HG02938 (cell line): ENCODE measurements around the gene CLBA1.

Experiments
- ATAC-seq: cut with Tn5 transposase; IDR thresholded peaks from one replicate; pipeline ENCODE4 v1.9.1; 2021; ENCODE audit warnings: mild to moderate bottlenecking, moderate library complexity; ENCODE audit not compliant: unreplicated experiment

The CLBA1 gene

DNA sequence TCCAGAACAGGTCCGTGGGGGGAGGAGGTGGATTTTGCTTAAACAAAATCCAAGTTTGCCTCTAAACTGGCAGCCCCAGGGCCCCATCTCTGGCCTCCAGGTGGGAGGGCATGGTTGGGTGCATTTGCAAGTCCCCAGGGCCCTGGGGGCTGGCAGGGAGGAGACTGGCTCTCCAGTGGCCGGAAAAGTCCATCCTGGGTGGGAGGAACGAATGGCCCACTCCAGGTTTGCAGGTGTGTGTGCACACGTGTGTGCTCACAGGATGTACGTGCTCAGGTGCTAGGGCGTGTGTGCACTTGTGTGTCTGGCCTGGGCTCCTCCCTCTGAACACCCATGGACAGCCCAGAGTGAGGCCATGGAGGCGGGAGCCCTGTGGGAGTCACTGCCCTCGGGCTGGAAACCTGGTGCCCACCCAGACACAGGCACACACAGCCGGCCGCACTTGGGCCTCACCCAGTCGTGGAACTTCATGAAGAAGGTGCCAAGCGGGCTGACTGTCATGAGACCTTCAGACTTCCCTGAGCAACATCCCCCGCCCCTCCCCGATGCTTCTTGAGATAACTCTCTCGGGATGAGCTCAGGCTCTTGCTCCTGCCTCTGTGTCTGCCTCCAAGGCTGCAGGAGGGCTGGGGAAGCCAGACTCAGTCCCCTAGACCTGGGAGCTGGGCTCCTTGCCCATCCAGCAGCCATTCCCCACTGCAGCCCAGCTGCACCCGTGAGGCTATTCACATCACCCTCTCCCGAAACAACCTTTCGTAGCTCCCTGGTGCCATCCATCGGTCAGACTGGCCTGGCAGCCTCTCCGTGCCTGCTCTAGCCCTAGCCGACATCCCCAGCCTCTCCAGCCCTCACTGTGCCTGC is 16.8 kb upstream of the CLBA1 start:
- ATAC-seq, result no peak

DNA sequence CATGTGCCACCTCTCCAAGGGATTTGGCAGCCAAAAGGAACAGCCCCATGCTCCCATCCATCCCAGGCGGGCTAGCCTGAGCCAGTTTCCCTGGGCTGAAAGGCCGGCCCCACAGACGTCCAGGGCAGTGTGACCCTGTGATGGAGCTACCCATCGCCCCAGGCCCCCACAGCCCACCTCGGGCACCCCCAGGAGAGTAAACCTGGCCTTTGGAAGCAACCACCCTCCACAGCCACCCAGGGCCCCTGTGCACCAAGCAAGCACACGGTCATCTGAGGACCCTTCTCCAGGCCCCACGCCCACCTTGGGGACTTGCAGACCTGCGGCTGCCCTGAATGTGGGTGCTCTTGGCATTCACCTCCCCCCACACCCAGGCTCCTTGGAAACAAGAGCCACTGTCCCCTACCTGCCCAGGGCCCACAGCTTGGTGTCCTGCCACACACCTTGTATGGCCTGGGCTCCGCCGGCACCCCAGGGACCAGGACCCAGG is 15.8 kb upstream of the CLBA1 start:
- no peak for ATAC-seq

DNA sequence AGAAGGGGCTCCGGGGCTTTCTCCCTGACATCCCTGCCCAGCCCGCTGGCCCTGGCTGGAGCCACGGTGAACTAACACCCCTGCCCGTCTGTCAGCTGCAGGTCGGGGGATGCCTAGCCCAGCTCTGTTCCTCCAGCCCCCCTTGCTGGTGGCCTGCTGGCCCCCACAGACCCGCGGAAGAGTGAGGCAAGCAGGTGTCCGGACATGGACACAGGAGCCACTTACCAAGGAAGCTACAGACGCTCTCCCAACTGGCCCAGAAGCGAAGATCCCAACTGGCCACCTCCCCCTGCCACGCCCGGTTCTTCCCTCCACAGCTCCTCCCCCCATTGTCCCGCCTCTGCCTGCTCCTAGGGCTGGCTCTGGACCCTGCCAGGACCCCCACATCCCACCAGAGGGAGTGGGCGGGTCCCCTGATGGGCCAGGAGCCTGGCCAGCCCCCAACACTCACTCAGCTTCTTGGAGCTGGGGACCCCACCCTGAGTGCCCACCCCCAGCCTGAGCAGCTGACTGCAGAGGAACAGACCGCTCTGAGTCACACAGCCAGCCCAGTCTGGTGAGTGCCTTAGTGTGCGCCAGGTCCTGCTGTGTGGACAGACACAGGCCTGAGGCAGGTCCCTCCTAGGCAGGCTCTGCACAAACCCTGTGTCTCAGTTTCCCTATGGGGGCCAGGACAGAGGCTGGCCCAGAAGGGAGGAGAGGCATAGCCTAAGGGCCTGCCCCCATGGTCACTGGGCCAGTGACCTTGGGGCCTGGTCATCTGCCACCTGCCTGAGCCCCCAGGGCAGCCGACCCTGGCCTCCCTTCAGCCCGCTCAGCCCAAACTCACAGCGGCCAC is 15.1 kb upstream of the CLBA1 start:
- no peak for ATAC-seq

DNA sequence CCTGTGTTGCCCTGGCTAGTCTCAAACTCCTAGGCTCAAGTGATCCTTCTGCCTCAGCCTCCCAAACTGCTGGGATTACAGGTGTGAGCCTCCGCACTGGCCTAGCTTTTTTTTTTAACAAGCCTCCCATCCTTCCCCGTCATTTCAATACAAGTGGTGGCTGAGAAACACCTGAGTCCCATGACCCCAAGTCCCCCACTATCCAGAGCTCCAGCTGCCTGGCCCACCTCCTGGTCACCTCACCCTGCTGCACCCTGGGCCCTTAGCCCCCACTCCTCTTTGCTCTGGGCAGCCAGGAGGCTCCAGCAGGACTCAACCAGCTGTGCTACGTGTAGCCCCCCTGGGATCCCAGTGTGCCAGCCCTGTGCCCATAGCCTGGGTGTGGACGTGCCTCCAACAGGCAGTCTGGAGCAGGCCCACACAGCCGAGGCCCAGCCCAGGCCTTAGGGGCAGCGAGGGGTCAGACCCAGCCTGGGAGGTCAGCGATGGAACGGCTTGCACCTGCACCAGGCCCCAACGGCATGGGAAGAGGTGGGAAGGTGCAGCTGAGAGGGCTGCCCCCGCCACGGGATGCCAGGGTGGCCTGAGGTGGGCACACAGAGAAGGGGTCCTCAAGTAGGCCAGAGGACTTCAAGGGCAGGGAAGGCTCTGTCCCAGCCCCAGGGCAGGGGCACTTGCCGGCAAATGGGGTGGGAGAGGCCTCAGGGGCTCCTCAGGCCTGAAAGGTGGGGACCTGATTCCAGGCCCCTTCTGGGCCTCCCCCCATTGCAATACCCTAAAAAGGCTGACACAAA is 13.9 kb upstream of the CLBA1 start:
- ATAC-seq, result no peak

DNA sequence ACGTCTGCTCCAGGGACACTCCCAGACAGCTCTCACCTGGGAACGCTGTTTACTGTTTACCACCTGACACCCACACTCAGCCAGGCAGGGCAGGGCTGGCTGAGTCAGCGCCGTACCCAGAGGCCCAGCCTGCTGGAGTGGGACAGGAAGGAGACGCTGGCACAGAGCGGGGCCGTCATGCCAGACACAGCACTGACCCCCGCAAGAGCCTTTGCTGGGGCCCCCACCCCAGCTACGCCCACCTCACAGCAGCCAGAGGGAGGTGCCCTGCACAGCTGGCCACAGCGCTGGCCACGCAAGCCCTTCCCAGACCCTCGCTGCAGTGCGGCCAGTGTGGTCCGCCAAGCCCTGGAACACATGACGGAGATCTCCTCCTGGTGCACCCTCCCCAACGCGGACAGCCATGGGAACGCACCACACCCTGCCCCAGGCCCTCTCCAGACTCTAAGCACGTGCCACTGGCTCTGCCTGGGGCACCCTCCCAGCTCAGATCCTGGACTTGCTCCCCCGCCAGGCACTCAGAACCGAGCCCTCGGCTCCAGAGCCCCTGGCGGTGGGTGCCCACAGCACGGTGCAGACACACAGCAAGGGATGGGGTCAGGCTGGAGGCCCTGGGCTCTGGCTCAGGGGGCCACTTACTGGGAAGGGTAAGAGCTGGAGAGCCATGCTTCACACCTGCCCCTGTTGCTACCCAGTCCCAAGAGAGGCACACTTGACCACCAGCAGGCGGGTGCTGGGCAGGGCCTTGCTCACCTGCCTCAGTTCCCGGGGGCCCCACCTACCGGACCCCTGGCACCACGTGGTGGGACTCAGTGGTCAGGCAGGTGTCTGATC is 13.1 kb upstream of the CLBA1 start:
- no peak for ATAC-seq

DNA sequence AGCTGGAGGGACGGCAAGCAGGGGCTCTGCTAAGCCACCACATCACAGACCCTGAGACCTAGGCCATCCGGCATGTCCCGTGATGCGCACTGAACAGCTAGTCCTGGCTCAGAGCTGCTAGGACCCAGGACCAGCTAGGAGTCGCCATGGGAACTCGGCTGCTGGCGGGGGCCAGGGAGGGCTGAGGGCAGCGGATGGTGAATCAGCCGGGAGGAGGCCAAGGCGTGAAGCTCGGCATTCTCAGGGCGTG is 12.5 kb upstream of the CLBA1 start:
- ATAC-seq, result no peak

DNA sequence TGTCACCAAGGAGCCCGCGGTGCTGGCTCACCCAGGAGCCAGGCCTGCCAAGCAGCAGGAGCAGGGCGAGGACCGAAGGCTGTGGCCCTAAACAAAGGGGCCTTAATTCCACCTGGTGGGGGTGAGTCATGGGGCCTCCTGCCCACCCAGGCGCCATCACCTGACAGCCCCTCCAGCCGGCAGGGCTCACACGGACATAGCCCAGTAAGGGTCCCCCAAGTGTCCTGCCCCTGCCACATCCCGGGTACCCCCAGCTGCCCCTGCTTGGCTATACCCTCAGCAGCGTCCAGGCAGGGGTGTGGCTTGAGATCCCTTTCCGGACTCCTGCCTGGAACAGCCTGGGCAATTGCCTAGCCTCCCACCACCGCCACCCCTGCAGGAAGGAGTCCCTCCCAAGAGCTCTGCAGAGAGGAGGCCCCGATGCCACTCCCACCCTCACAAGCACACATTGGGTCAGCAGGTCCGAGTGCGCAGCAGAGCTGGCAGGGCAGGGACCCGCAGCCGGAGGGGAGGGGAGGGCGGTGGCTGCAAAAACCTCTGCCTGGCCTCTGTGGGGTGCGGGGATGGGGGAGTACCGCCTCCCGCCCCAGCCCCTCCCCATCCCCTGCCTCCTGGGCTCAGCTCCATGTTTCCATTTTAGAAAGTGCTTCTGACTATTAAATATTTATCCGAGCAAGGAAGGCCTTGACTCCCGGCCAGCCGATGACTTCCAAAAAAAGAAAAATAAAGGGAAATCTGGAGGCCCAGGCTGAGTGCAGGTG is 12.0 kb upstream of the CLBA1 start:
- no peak for ATAC-seq

DNA sequence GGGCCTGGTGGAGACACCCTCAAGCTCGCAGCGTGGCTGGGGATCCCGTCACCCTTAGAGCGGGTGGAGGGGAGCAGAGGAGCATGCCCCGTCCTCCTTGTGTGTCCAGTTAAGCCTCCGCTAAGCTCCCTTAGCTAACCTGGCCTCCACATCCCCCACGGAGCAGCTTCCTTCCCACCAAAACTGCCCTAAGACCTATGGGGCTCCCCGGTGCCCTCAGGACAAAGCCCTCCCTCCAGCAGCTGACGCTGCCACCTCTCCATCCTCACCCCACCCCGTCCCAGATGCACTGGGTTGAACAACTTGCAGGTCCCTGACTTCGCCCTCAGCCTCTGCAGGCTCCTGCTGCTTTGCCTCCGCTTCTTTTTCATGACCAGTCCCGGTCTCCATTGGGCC is 11.4 kb upstream of the CLBA1 start:
- ATAC-seq, result no peak

DNA sequence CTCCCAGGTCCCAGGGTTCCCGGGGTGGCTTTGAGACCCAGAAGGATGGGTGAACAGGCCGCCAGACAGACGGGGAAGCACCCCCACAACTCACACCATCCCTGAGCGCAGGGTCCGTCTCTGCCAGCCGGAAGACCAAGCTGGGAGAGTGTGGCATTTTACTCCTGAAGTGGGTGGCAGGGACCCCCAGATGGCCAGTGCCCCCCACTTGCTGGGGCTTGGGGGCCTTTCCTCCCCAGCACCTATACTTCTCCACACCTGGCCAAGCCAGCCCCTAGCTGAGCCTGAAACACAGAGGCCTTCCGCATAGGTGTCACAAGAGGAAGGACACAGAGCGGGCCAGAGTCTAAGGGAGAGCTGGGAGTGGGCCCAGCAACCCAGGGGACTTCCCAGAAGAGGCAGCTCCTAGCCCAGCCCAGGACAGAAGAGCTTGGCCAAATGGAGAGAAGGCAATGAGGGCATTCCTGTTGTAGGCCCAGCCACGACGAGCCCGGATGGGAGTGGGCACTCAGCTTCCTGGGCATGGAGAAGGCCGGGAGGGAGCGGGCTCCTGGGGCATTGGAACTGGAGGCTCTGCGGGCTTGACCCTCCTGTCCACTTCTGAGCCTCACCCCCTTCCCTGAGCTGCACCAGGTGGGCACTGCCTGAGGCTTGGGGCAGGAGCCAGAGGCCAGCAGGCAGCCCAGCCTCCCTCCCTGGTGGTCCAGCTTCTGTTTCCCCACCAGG is 10.8 kb upstream of the CLBA1 start:
- ATAC-seq, result no peak

DNA sequence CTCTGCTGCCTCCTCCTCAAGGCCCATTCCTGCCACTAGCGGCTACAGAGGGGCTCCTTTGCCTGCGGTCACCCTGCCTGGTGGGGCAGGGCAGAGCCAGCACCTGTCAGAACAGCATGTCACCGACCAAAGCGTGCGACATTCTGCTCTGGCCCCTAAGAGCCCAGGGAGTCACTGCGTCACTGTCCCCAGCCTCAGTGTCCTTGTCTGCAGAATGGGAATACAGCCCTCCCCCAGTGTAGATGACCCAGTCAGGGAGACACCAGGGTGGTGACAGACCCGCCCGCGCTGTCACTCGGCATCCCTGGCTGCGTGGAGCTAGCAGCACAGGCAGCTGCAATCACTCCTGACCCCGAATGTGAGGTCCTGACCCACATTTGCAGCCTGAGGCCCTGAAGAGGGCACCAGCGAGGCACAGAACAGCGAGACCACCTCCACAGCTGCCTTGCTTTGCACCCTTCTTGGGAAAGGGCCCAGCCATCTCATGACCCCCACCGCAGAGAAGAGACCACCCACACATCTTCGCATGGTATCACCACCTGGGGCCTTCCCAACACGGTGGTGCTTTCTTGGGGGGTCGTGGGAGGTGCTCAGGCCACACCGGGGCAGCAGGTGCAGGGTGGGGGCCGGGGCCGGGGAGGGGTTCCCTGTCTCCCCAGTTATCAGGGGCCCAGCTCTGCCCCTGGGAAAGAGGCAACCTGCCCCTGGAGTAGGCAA is 9.9 kb upstream of the CLBA1 start:
- no peak for ATAC-seq

DNA sequence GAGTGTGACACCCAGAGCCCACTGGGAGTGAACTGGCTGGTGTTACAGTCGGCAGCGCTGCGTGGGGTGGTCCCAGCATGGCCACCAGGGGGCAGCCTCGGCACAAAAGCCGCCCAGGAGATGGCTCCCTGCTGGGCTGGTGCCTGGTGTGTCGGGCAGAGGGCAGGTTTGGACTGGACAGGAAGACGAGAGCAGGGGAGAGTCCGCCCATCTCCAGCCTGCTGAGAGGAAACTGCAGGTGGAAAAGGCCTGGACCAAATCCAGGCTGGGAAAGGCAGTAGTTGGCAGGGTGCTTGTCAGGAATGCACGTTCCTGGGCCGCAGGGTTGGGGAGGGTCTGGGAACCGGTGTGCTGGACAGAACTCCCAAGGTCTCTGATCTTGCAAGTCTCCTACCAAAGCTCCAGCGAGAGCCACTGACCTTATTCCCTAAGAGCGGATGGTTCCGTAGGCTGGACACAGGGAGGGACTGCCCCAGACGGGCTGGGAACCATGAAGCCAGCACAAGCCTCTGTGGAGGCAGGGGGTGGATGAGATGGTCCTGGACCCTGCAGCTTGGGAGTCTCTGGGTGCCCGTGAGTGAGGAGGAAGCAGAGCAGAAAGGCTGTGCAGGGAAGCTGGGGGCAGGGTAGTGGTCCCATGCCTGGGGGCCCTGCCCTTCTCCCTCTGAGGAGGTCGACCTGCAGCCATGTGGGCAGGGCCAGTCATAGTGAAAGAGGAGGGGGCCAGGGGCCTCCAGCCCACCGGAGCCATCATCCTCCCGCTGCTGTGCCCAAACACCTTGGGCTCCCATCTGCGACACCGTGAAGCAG is 9.2 kb upstream of the CLBA1 start:
- ATAC-seq, result no peak

DNA sequence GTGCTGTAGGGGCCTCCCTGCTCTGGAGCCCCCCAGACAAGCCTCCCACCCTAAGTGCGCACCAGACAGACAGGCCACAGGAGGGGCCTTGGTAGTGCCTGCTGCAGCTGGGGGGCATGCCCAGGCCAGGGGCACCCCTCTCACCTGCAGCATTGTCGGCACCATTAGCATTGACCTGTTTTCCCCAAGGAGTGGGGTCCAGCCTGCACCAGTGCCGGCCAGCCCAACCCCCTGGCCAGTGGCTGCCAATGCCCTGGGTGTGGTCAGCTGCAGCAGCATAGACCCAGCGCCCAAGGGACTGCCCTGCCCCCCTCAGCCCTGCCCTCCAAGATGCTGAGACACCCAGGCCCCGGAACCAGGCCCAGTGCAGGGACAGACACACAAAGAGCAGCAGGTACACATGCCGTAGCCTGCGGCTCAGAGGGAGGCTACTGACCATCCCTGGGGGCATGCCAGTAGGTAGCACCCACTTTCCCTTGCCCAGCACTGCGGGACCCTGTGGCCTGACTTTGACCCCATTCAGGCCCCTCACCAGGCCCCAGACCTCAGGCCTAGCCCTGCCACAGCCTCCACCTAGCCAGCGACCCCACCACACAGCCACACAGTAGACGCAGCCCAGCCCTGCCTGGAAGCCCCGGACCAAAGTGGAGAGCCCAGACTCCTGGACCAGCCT is 8.4 kb upstream of the CLBA1 start:
- ATAC-seq, result no peak

DNA sequence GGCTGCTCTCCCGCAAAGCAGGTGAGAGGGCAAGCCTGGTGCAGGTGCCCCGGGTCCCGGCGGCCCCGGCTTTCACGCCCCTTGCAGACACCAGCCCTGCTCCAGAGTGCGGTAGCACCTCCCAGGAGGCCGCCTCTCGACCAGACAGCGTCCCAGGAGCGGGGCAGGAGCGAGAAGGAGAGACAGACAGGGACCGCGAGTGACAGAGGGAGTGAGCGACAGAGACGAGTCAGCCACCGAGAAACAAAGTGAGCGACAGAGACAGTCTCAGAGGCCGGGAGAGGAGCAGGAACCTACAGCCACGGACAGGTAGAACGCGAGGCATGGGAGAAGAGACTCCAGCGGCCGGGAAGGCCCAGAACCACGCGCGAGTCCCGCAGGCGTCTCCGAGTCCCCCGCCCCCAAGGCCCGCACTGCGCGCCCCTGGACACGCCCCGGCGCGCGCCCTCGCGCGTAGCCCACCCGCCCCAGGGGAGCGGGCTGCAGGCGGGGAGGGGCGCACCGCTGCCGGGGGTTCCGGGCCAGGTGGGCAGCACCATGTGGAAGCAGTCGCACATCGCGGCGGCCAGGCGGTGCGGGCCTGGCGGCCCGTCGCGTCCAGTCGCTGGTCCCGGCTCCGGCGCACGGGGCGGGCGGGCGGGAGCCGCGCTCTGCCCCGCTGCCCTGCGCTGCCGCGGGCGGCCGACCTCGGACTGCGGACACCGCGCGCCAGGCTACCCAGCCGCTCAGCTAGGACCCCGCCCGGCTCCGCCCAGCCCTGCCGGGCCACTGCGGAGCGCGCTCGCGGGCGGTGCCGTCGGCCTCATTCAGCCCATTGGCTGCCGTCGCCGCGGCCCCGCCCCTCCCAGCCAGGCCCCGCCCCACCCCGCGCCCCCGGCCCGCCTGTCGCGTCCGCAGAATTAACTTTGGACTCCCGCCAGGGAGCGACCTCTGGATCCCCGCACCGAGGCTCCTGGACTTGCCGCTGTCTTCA is 7.6 kb upstream of the CLBA1 start, which contains the start of gene AHNAK2:
TSS of gene AHNAK2 (minus strand) at position 694 of the 973 bp plus-strand sequence. CDS start at position 557, 137 bp downstream.
- no peak for ATAC-seq

DNA sequence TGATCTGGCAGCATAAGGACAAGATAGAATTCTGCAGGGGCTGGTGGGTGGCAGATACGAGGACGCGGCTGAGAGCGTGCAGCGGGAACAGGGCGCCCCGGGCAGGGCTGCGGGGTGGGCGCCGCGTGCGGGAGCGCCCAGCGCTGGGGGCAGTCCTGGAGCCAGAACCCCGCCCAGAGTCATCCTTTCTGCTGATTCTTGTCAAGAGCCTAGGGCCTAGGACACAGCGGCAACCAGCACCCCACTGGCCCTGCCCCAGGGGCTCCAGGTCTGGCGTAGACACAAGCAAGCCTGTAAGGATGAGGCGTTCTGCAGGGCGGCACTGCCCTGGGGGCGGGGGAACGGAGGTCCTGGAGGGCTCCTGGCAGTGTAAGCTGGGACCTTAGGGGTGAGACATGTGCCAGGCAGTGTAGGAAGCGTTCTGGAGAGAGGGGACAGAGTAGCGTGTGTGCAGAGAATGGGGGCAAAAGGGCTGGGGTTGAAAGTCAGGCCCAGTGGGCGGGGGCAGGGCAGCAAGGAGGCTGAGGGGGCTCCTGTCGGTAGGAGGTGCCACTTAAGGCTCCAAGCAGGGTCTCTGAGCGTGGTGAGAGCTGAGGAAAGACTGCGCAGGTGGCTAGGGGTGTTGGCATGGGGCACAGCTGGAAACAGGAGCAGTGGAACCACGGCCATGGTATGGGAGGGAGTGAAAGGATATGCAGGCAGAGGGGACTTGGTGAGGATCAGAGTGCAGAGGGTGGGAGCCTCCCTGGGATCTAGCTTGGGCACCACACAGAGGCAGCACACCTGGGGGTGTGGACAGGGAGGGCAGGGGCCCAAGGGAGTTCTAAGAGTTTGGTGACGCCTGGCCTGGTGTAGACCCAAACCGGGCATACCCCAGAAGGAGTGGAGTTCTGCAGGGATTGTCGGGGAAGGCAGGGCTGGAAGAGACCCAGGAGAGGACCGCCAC is 6.6 kb upstream of the CLBA1 start:
- no peak for ATAC-seq
